ENCODE data around the gene PRKACB. TPM values are rescaled to one million over a fixed set of nuclear protein-coding genes. Genes with fewer than 3 reads are reported as not detected.

The PRKACB gene
- total and polyA plus RNA-seq, 10 of the 15 experiments (the other 5 are each of a cell fraction or from before 2014, with no cell fraction given), result 3.1 to 9.0 (median 7.1) TPM; not detected in 1

GRCh38 chr1:84116558-84116957 is 27.5 kb upstream of the PRKACB start (continued):
- no peak for TF ChIP-seq ZBTB40 (IDR thresholded peaks at IDR 0.05; ENCODE audit: borderline replicate concordance)
- TF ChIP-seq PML (IDR thresholded peaks at IDR 0.05; ENCODE audit: low read length), result no peak
- TF ChIP-seq ZNF217 (IDR thresholded peaks at IDR 0.05), result no peak
- no peak for TF ChIP-seq NFYB (IDR thresholded peaks at IDR 0.05; ENCODE audit: insufficient read depth, low read depth, low read length)
- no peak for TF ChIP-seq IKZF2 (IDR thresholded peaks at IDR 0.05)
- TF ChIP-seq STAT1 (conservative IDR thresholded peaks at IDR 0.05), result no peak
- no peak for TF ChIP-seq ZBTB33 (IDR thresholded peaks at IDR 0.05)
- TF ChIP-seq STAT3 (IDR thresholded peaks at IDR 0.05; ENCODE audit: low read depth, low read length), result no peak
